SK-N-MC (cell line): ENCODE results near the gene SPTLC1.

Experiments
- EZH2 ChIP-seq: fragments of 200-600 bp; sonication (generic); IDR thresholded peaks from one replicate; pipeline ENCODE4 v1.6.1; 2017; ENCODE audit warnings: antibody characterized with exemption
- POLR2AphosphoS5 ChIP-seq: IDR thresholded peaks from 2 replicates; pipeline ENCODE4 v1.6.1; 2012; ENCODE audit warnings: mild to moderate bottlenecking, low read depth, low read length, borderline replicate concordance

GRCh38 chr9:92160786-92161185 is 45.6 kb upstream of the SPTLC1 start:
- TF ChIP-seq EZH2, result no peak
- TF ChIP-seq POLR2AphosphoS5, result no peak
